ENCODE data around the gene PTPRE.

DNA sequence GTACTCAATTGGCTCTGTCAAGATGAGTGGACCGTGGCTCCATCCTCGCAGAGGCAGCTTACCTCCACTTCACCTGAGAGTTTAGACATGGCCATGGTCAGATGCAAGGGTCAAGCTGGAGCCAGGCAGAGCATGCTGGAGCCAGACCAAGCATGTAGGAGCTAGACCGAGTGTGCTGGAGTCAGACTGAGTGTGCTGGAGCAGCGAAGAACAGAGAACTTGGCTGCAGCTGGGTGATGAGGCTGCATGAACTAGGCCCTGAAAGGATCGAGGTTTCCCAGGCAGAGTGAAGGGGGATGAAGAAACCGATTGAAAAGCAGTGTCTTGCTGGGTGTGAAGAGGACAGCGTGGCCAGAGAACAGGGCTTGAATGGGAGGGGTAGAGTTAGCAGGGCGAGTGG lies 133.2 kb downstream of the PTPRE start:
- TF ChIP-seq, protein P1, sequence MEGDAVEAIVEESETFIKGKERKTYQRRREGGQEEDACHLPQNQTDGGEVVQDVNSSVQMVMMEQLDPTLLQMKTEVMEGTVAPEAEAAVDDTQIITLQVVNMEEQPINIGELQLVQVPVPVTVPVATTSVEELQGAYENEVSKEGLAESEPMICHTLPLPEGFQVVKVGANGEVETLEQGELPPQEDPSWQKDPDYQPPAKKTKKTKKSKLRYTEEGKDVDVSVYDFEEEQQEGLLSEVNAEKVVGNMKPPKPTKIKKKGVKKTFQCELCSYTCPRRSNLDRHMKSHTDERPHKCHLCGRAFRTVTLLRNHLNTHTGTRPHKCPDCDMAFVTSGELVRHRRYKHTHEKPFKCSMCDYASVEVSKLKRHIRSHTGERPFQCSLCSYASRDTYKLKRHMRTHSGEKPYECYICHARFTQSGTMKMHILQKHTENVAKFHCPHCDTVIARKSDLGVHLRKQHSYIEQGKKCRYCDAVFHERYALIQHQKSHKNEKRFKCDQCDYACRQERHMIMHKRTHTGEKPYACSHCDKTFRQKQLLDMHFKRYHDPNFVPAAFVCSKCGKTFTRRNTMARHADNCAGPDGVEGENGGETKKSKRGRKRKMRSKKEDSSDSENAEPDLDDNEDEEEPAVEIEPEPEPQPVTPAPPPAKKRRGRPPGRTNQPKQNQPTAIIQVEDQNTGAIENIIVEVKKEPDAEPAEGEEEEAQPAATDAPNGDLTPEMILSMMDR (IDR thresholded peaks at IDR 0.05; ENCODE audit: poor library complexity, severe bottlenecking) = no peak
- TF ChIP-seq EZH2 (IDR thresholded peaks at IDR 0.05; ENCODE audit: borderline replicate concordance, insufficient read depth, low read length, poor library complexity, severe bottlenecking) = no peak
- TF ChIP-seq POLR2AphosphoS5 (IDR thresholded peaks at IDR 0.05) = no peak
- no peak for TF ChIP-seq TAF1 (IDR thresholded peaks at IDR 0.05; ENCODE audit: low read depth)

All from neural cell (in vitro differentiated cells).